Fibroblast of mammary gland (primary cell): ENCODE measurements around the gene NRCAM.

Experiments used
- DNase-seq: peaks from one replicate; pipeline ENCODE4 v3.0.0-alpha.2; 2010; ENCODE audit warnings: low read depth
- H3K4me3 ChIP-seq: 2 replicates; pipeline ENCODE4 v1.5.1; 2011; ENCODE audit warnings: low read depth, mild to moderate bottlenecking, low read length, moderate library complexity; ENCODE audit not compliant: control insufficient read depth
- CTCF ChIP-seq: conservative IDR thresholded peaks from 2 replicates; pipeline ENCODE4 v1.5.1; 2011; ENCODE audit warnings: low read depth, low read length, inconsistent platforms; ENCODE audit not compliant: control insufficient read depth, insufficient read depth

The NRCAM gene

GRCh38 chr7:108120196-108120595, 336.0 kb downstream of the NRCAM start:
- TF ChIP-seq CTCF, result no peak
- DNase-seq, result no peak
- no peak overlapping the region for H3K4me3 ChIP-seq

GRCh38 chr7:108118959-108119358, 337.3 kb downstream of the NRCAM start:
- H3K4me3 ChIP-seq, result no peak overlapping the region
- DNase-seq, result no peak
- TF ChIP-seq CTCF, result peak; percentile 19

GRCh38 chr7:108114117-108114841, 342.0 kb downstream of the NRCAM start:
- DNase-seq, result no peak
- peak; percentile 45 for TF ChIP-seq CTCF
- H3K4me3 ChIP-seq, result no peak overlapping the region

GRCh38 chr7:108112683-108113082, 343.6 kb downstream of the NRCAM start:
- TF ChIP-seq CTCF, result no peak
- H3K4me3 ChIP-seq, result no peak overlapping the region
- DNase-seq, result no peak

GRCh38 chr7:108109221-108109908, 346.9 kb downstream of the NRCAM start:
- TF ChIP-seq CTCF, result peak; percentile 33
- DNase-seq, result peak; percentile 28

GRCh38 chr7:108108131-108108530, 348.1 kb downstream of the NRCAM start:
- no peak for TF ChIP-seq CTCF
- no peak overlapping the region for H3K4me3 ChIP-seq
- no peak for DNase-seq

More at GRCh38 chr7:108109221-108109908, 346.9 kb downstream of the NRCAM start:
- H3K4me3 ChIP-seq, result no peak overlapping the region
